ENCODE results near the gene EMP1. TPM values are rescaled to one million over a fixed set of nuclear protein-coding genes. Genes with fewer than 3 reads are reported as not detected.

EMP1 gene
- total RNA-seq, 1 experiment from 2014 or later, result 18.6 TPM

GRCh38 chr12:13250416-13250815, 53.9 kb downstream of the EMP1 start:
- POLR2A ChIA-PET, result no interaction called here
- TF ChIP-seq SIN3A (IDR thresholded peaks at IDR 0.05; ENCODE audit: borderline replicate concordance, insufficient read depth, low read depth, low read length) (no peak), CTCF (IDR thresholded peaks at IDR 0.05) (no peak), POLR2AphosphoS5 (IDR thresholded peaks at IDR 0.05; ENCODE audit: low read depth, low read length) (no peak), TCF7L2 (IDR thresholded peaks at IDR 0.05; ENCODE audit: low read depth, low read length) (no peak), REST (IDR thresholded peaks at IDR 0.05; ENCODE audit: insufficient read depth in 1 of 2, low read depth in 2 of 2, low read length in 1 of 2) (no peak)
- no peaks in the 10 kb centered on the region for H3K4me1 ChIP-seq (ENCODE audit: control insufficient read depth, insufficient read depth, low read length)
- H3K36me3 ChIP-seq (ENCODE audit: control insufficient read depth, insufficient read depth, low read length), result no peaks in the 10 kb centered on the region
- H3K27me3 ChIP-seq (ENCODE audit: control insufficient read depth, insufficient read depth, low read length), result no peaks in the 10 kb centered on the region; the same call in 1 of the 2 replicates
- no peak for ATAC-seq
- DNase-seq (ENCODE audit: low read depth, low spot score), result no peak
- no peak overlapping the region for H3K4me3 ChIP-seq (ENCODE audit: low read depth in 2 of 2, low read length in 2 of 2)
- BruUV-seq (replicated peaks), result no TSS peak
- intact Hi-C loops (cut with micrococcal nuclease; ENCODE audit: unreplicated experiment), result no loop called here
- no peaks in the 10 kb centered on the region for H3K9me3 ChIP-seq (ENCODE audit: control insufficient read depth, insufficient read depth, low read depth, low read length)
- H3K27ac ChIP-seq (ENCODE audit: low read length), result no peak overlapping the region
- CTCF ChIA-PET, result no interaction called here
- in situ Hi-C loops (cut with HindIII; ENCODE audit: low pct_unique_long_range_greater_than_20kb, low sequenced_read_pairs), result no loop called here

DNA sequence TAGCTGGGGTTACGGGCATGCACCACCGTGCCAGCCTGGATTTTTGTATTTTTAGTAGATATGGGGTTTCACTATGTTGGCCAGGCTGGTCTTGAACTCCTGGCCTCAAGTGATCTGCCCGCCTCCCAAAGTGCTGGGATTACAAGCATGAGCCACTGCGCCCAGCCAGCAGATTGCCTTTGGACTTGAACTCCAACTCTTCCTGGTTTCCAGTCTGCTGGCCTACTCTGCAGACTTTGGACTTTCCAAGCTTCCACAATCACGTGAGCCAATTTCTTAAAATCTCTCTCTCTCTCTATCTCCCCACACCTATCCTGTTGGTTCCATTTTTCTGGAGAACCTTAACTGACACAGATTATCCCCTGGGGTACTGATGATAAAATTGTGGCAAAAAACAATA, 55.0 kb downstream of the EMP1 start:
- POLR2A ChIA-PET, result no interaction called here
- CTCF ChIA-PET, result no interaction called here
- no peak for ATAC-seq
- intact Hi-C loops (cut with micrococcal nuclease; ENCODE audit: unreplicated experiment), result no loop called here
- Histone ChIP-seq H3K9me3 (ENCODE audit: control insufficient read depth, insufficient read depth, low read depth, low read length) (no peaks in the 10 kb centered on the region), H3K4me3 (ENCODE audit: low read depth in 2 of 2, low read length in 2 of 2) (no peak overlapping the region), H3K4me1 (ENCODE audit: control insufficient read depth, insufficient read depth, low read length) (no peaks in the 10 kb centered on the region), H3K27me3 (ENCODE audit: control insufficient read depth, insufficient read depth, low read length) (no peaks in the 10 kb centered on the region; the same call in 1 of the 2 replicates), H3K27ac (ENCODE audit: low read length) (no peak overlapping the region), H3K36me3 (ENCODE audit: control insufficient read depth, insufficient read depth, low read length) (no peaks in the 10 kb centered on the region)
- no TSS peak for BruUV-seq (replicated peaks)
- in situ Hi-C loops (cut with HindIII; ENCODE audit: low pct_unique_long_range_greater_than_20kb, low sequenced_read_pairs), result no loop called here
- no peak for DNase-seq (ENCODE audit: low read depth, low spot score)
- TF ChIP-seq SIN3A (IDR thresholded peaks at IDR 0.05; ENCODE audit: borderline replicate concordance, insufficient read depth, low read depth, low read length) (no peak), CTCF (IDR thresholded peaks at IDR 0.05) (no peak), POLR2AphosphoS5 (IDR thresholded peaks at IDR 0.05; ENCODE audit: low read depth, low read length) (no peak), TCF7L2 (IDR thresholded peaks at IDR 0.05; ENCODE audit: low read depth, low read length) (no peak), REST (IDR thresholded peaks at IDR 0.05; ENCODE audit: insufficient read depth in 1 of 2, low read depth in 2 of 2, low read length in 1 of 2) (no peak)
